ENCODE data around the gene IGHMBP2. TPM values are rescaled to one million over a fixed set of nuclear protein-coding genes. Genes with fewer than 3 reads are reported as not detected.

The IGHMBP2 gene
- total RNA-seq, 1 donor from 2014 or later = 11.0 TPM

- no peak for DNase-seq
These were observed 23.8 kb downstream of the IGHMBP2 start for GRCh38 chr11:68927280-68928135.

- DNase-seq = no peak
These were observed 24.6 kb downstream of the IGHMBP2 start for GRCh38 chr11:68928136-68928880.

DNA sequence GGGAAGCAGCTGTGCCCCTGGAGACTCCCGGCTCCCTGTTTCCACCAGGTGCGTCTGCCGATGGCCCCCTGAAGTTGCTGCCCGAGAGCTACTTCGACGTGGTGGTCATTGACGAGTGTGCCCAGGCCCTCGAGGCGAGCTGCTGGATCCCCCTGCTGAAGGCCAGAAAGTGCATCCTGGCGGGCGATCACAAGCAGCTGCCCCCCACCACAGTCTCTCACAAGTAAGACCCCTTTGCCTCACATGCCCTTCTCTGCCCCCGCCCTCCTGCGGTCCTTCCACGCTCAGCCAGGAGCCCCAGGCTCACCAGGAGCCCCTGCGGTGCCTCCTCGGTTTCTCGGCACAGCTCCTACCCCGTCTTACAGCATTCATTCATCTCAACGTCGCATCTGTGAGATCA lies 25.4 kb downstream of the IGHMBP2 start:
- DNase-seq = no peak

GRCh38 chr11:68929706-68930570 lies 26.2 kb downstream of the IGHMBP2 start:
- DNase-seq = no peak

- DNase-seq = no peak
These were observed 27.5 kb downstream of the IGHMBP2 start for GRCh38 chr11:68930991-68931855.

DNA sequence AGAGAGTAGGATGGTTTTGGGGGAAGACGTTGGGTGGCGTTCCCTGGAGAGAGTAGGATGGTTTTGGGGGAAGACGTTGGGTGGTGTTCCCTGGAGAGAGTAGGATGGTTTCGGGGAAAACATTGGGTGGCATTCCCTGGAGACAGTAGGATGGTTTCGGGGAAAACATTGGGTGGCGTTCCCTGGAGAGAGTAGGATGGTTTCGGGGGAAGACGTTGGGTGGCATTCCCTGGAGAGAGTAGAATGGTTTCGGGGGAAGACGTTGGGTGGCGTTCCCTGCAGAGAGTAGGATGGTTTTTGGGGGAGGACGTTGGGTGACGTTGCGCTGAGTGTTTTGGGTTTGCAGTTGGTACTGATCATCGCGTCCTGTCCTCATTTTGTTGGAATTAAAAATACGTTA lies 28.2 kb downstream of the IGHMBP2 start:
- DNase-seq = no peak

DNA sequence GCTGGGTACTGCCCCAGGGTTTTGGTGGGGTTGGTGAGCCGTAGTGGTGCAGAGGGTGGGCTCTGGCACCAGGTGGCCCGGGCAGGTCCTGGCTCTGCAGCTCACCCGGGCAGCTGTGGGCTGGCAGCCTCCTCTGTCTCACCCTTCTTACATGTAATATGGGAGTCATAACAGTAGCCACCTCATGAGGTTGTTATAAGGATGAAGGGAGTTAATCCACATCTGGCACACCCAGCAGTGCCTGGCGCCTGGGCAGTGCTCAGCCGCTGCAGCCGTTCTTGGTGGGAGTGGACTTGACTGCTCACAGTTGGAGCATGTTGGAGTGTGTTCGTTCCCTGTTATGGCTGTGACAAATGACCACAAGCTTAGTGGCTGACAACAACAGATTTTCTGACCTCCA lies 28.7 kb downstream of the IGHMBP2 start:
- no peak for DNase-seq

GRCh38 chr11:68932933-68933577 lies 29.4 kb downstream of the IGHMBP2 start:
- no peak for DNase-seq

DNA sequence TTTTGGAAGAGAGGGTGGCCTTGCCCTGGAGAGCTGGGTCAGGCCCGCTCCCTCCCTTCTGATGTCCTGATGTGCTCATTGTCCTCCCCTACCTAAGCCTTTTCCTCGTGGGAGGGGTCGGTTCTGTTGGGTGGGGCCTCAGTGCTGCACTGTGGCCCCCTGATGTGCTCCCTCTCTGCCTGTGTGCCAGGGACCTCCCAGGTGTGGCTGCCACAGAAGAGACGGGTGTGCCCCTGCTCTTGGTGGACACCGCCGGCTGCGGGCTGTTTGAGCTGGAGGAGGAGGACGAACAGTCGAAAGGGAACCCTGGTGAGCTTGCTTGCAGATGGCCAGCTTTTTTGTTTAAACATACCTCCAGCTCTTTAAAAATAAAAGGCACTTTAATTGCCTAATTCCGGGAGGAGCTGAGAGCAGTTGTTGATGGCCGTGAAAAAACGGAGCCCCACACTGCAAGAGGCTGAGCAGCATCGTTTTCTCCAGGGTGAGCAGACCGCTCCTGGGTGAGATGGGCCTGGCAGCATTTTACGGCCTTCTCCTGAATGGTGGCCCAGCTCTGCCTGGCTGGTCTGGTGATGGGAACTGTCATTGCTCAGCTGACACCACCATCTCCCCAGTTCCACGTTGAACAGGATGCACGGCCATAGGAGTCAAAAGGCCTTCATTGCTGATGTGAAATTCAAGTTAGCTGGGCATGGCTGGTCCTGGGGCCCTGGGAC lies 30.1 kb downstream of the IGHMBP2 start:
- DNase-seq = no peak

GRCh38 chr11:68934321-68934645 lies 30.6 kb downstream of the IGHMBP2 start:
- DNase-seq = no peak

DNA sequence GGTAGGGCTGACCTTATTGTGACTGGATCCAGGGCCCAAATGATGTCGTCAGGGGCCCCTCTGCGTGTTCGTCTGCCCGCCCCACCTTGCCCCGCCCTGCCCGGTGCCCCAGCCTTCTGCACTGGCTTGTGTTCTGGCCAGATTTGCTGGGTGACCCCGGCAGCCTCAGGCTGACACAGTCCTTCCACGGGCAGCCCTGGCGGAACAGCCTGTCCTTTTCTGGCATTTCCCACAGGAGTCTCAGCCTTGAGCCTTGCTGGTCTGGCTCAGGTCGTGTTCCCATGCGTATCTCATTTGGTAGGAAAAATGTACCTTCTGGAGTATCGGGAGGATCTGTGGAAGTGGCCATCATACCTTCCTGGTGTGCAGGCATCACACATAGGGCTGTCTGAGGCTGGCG lies 31.0 kb downstream of the IGHMBP2 start:
- no peak for DNase-seq

GRCh38 chr11:68935066-68935465 lies 31.4 kb downstream of the IGHMBP2 start:
- DNase-seq = no peak

DNA sequence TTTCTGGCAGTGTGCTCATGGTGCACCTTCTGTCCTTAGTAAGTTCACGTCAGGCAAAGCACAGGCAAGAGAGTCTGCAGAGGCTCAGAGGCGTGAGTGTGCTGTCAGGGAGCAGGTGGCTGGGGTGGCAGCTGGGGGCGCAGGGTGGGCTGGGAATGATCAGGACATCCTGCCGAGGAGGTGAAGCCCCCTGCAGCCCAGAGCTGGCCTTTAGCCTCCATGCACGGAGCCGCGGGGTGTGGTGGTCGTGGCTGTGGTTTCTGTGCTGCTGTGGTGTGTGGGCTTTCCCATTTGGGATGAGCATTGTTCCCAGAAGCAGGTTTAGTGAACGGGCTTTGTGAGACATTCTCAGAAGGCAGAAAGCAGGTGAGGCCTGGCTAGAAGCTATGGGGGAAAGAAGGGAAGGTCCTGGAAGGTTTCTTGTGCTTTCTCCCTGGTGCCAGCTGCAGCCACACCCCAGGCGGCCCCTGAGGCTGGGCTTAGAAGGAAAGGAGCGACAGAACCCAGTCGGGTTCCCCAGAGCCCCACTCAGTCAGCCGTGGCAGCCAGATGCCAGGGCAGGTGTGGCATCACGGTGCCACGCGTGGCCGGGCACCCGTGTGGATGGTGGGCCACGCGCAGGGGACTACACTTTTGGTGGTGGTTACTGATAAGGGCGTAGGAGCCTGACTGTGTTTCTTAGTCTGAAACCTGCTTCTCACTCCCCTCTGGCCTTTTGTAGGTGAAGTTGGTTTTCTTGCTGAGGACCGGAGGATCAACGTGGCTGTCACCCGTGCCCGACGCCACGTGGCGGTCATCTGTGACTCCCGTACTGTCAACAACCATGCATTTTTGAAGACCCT lies 32.0 kb downstream of the IGHMBP2 start:
- no peak for DNase-seq

DNA sequence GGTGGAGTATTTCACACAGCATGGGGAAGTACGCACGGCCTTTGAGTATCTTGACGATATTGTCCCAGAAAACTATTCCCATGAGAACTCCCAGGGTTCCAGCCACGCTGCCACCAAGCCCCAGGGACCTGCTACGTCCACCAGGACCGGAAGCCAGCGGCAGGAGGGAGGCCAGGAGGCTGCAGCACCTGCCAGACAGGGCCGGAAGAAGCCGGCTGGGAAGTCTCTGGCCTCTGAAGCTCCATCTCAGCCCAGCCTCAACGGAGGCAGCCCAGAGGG lies 32.6 kb downstream of the IGHMBP2 start:
- DNase-seq = no peak

DNA sequence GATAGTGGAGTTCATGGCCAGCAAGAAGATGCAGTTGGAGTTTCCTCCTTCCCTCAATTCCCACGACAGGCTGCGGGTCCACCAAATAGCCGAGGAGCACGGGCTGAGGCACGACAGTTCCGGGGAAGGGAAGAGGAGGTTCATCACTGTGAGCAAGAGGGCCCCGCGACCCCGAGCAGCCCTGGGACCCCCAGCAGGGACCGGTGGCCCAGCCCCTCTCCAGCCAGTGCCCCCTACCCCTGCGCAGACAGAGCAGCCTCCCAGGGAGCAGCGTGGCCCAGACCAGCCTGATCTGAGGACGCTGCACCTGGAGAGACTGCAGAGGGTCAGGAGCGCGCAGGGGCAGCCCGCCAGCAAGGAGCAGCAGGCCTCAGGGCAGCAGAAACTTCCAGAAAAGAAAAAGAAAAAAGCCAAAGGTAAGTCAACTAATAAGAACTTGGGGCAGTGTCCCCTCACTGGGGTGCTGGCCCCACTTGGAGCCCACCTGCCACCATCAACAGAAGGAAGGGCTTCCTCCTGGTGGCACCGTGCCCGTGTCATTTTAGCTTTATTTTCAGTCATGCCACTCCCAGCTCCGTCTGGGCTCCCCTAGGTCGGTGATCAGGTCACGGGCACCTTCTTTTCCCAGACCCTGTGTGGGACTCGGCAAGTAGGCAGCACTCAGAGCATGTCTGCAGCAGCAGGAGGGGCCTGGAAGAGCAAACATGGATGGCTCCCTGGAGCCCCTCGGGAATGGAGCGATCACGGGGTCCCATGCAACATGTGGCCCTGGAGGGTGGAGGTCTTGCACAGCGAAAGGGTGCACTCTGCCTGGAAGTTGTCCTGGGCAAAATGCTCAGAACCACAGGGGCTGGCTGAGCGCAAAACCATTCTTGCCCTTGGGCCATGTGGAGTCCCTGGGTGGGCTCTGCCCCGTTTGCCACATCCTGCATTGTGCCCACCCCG lies 33.3 kb downstream of the IGHMBP2 start:
- no peak for DNase-seq

- DNase-seq = no peak
These were observed 34.4 kb downstream of the IGHMBP2 start for GRCh38 chr11:68938088-68938487.

DNA sequence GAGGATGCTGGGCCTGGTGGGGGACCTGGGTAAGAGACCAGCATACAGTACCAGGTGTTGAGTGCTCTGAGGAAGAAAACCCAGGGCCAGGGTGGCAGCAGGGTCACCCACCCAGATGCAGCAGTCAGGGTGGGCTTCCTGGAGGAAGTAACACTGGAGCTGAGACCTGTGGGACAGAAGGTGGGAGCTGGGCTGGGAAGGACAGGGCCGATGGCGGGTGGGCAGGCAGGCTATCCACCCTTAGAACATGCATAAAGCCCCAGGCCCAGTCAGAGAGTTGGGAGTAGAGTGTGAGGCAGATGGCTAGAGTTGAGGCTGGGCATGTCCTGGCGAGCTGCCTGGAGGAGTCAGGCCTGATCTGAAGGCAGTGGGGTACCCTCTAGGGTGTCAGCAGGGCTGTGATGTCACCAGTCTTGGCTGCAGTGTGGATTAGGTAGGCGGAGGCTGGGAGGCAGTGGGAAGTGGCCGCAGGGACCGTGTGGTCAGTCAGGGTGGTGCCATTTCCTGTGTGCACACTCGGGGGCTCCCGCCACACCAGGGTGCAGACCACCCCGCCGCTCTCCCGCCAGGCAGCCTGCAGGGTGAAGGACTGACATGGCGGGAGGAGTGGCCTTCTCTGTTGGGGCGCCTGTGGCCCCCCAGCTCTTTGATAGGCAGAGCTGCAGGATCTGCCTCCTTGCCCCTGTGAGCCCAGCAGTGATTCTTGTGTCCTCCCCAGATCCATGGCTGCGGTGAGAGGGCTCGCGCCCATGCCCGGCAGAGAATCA lies 35.3 kb downstream of the IGHMBP2 start:
- no peak for DNase-seq

Measured in skin of body (tissue), 2 donors.